ENCODE data around the gene PDCD6IP.
A peak's percentile ranks its signal among the peaks of the same experiment; 100 is the strongest.
"Not testable (repeated sequence)": the region's sequence is repeated elsewhere in the genome, so short reads cannot be mapped to it uniquely, and the experiment has no call there.

The PDCD6IP gene

GRCh38 chr3:33775363-33775762 is 23.1 kb upstream of the PDCD6IP start:
- no peaks in the 10 kb centered on the region for H3K4me1 ChIP-seq (ENCODE audit: low read depth, poor library complexity, severe bottlenecking)
- no peaks in the 10 kb centered on the region for H3K36me3 ChIP-seq (ENCODE audit: insufficient read depth)
- H3K9ac ChIP-seq, result no peak overlapping the region
- H4K20me1 ChIP-seq (ENCODE audit: insufficient read depth), result no peaks in the 10 kb centered on the region
- H2AFZ ChIP-seq (ENCODE audit: low read depth), result no peak overlapping the region
- no peak overlapping the region for H3K27ac ChIP-seq
- H3K79me2 ChIP-seq (ENCODE audit: insufficient read depth, low read depth), result no peaks in the 10 kb centered on the region
- no peak overlapping the region for H3K4me3 ChIP-seq (IDR thresholded peaks at IDR 0.05; ENCODE audit: insufficient read depth, low read depth, low read length)
- no peaks in the 10 kb centered on the region for H3K27me3 ChIP-seq (ENCODE audit: insufficient read depth, low read depth)
- no peak overlapping the region for H3K4me2 ChIP-seq
- TF ChIP-seq CTCF (conservative IDR thresholded peaks at IDR 0.05; ENCODE audit: low read depth, low read length), result no peak

GRCh38 chr3:33777996-33778395 is 20.4 kb upstream of the PDCD6IP start:
- Histone ChIP-seq H3K4me2 (no peak overlapping the region), H3K4me3 (IDR thresholded peaks at IDR 0.05; ENCODE audit: insufficient read depth, low read depth, low read length) (no peak overlapping the region), H3K9ac (no peak overlapping the region), H2AFZ (ENCODE audit: low read depth) (no peak overlapping the region), H4K20me1 (ENCODE audit: insufficient read depth) (no peaks in the 10 kb centered on the region), H3K27me3 (ENCODE audit: insufficient read depth, low read depth) (no peaks in the 10 kb centered on the region), H3K79me2 (ENCODE audit: insufficient read depth, low read depth) (no peaks in the 10 kb centered on the region), H3K36me3 (ENCODE audit: insufficient read depth) (no peaks in the 10 kb centered on the region), H3K27ac (no peak overlapping the region), H3K4me1 (ENCODE audit: low read depth, poor library complexity, severe bottlenecking) (no peaks in the 10 kb centered on the region)
- TF ChIP-seq CTCF (conservative IDR thresholded peaks at IDR 0.05; ENCODE audit: low read depth, low read length), result no peak

- Histone ChIP-seq H3K9ac (no peak overlapping the region), H3K4me2 (no peak overlapping the region), H3K79me2 (ENCODE audit: insufficient read depth, low read depth) (no peaks in the 10 kb centered on the region), H3K4me3 (IDR thresholded peaks at IDR 0.05; ENCODE audit: insufficient read depth, low read depth, low read length) (no peak overlapping the region), H2AFZ (ENCODE audit: low read depth) (no peak overlapping the region), H3K4me1 (ENCODE audit: low read depth, poor library complexity, severe bottlenecking) (no peaks in the 10 kb centered on the region), H3K27ac (no peak overlapping the region), H3K27me3 (ENCODE audit: insufficient read depth, low read depth) (no peaks in the 10 kb centered on the region), H4K20me1 (ENCODE audit: insufficient read depth) (no peaks in the 10 kb centered on the region), H3K36me3 (ENCODE audit: insufficient read depth) (no peaks in the 10 kb centered on the region)
- TF ChIP-seq CTCF (conservative IDR thresholded peaks at IDR 0.05; ENCODE audit: low read depth, low read length), result no peak
Measured at GRCh38 chr3:33779751-33780150, 18.7 kb upstream of the PDCD6IP start.

GRCh38 chr3:33781413-33781812 is 17.0 kb upstream of the PDCD6IP start:
- not testable (repeated sequence) for H3K27ac ChIP-seq; H3K36me3 ChIP-seq (ENCODE audit: insufficient read depth); H3K79me2 ChIP-seq (ENCODE audit: insufficient read depth, low read depth); H3K4me2 ChIP-seq; H3K27me3 ChIP-seq (ENCODE audit: insufficient read depth, low read depth); H3K4me3 ChIP-seq (IDR thresholded peaks at IDR 0.05; ENCODE audit: insufficient read depth, low read depth, low read length); H4K20me1 ChIP-seq (ENCODE audit: insufficient read depth); H3K9ac ChIP-seq; H2AFZ ChIP-seq (ENCODE audit: low read depth); H3K4me1 ChIP-seq (ENCODE audit: low read depth, poor library complexity, severe bottlenecking)

- no peak overlapping the region for H3K4me3 ChIP-seq (IDR thresholded peaks at IDR 0.05; ENCODE audit: insufficient read depth, low read depth, low read length)
- peak overlapping the region; percentile 36; the same call in 1 of the 2 replicates for H3K4me2 ChIP-seq
- no peaks in the 10 kb centered on the region for H3K79me2 ChIP-seq (ENCODE audit: insufficient read depth, low read depth)
- H3K9ac ChIP-seq, result no peak overlapping the region
- no peaks in the 10 kb centered on the region for H3K4me1 ChIP-seq (ENCODE audit: low read depth, poor library complexity, severe bottlenecking)
- no peaks in the 10 kb centered on the region for H3K27me3 ChIP-seq (ENCODE audit: insufficient read depth, low read depth)
- no peak for TF ChIP-seq CTCF (conservative IDR thresholded peaks at IDR 0.05; ENCODE audit: low read depth, low read length)
- H4K20me1 ChIP-seq (ENCODE audit: insufficient read depth), result no peaks in the 10 kb centered on the region
- H3K36me3 ChIP-seq (ENCODE audit: insufficient read depth), result no peaks in the 10 kb centered on the region
- H3K27ac ChIP-seq, result no peak overlapping the region
- peak overlapping the region; percentile 22 for H2AFZ ChIP-seq (ENCODE audit: low read depth)
Measured at GRCh38 chr3:33786565-33787327, 11.7 kb upstream of the PDCD6IP start.
